ENCODE results near the gene PDE1A.

Gene PDE1A

GRCh38 chr2:182366628-182367027 is 60.2 kb downstream of the PDE1A start:
- no peak overlapping the region for H3K4me3 Mint-ChIP-seq
- H3K27ac Mint-ChIP-seq (ENCODE audit: low read depth) = no peak overlapping the region
- H3K27me3 Mint-ChIP-seq = no peaks in the 10 kb centered on the region
- ATAC-seq (replicated peaks; ENCODE audit: extremely low read depth, poor library complexity, severe bottlenecking) (no peak), DNase-seq (ENCODE audit: low spot score in 2 of 2) (no peak)
- H3K9me3 Mint-ChIP-seq = peaks cover 19% of the 10 kb centered on the region
- H3K4me1 Mint-ChIP-seq = no peaks in the 10 kb centered on the region
- H3K36me3 Mint-ChIP-seq (ENCODE audit: insufficient read depth) = no peaks in the 10 kb centered on the region

GRCh38 chr2:182365855-182366254 is 61.0 kb downstream of the PDE1A start:
- Mint-ChIP-seq H3K36me3 (ENCODE audit: insufficient read depth) (no peaks in the 10 kb centered on the region), H3K9me3 (peaks cover 19% of the 10 kb centered on the region), H3K4me1 (no peaks in the 10 kb centered on the region), H3K4me3 (no peak overlapping the region), H3K27ac (ENCODE audit: low read depth) (no peak overlapping the region), H3K27me3 (no peaks in the 10 kb centered on the region)
- DNase-seq (ENCODE audit: low spot score in 2 of 2) (no peak), ATAC-seq (replicated peaks; ENCODE audit: extremely low read depth, poor library complexity, severe bottlenecking) (no peak)

- H3K36me3 Mint-ChIP-seq (ENCODE audit: insufficient read depth) = no peaks in the 10 kb centered on the region
- H3K9me3 Mint-ChIP-seq = peaks cover 17% of the 10 kb centered on the region
- no peaks in the 10 kb centered on the region for H3K27me3 Mint-ChIP-seq
- no peaks in the 10 kb centered on the region for H3K4me1 Mint-ChIP-seq
- ATAC-seq (replicated peaks; ENCODE audit: extremely low read depth, poor library complexity, severe bottlenecking) = no peak
- H3K4me3 Mint-ChIP-seq = no peak overlapping the region
- H3K27ac Mint-ChIP-seq (ENCODE audit: low read depth) = no peak overlapping the region
- DNase-seq (ENCODE audit: low spot score in 2 of 2) = no peak
These were observed 65.4 kb downstream of the PDE1A start for GRCh38 chr2:182361477-182361876.

GRCh38 chr2:182360663-182361260 is 66.1 kb downstream of the PDE1A start:
- Mint-ChIP-seq H3K27me3 (no peaks in the 10 kb centered on the region), H3K27ac (ENCODE audit: low read depth) (no peak overlapping the region), H3K4me3 (no peak overlapping the region), H3K4me1 (no peaks in the 10 kb centered on the region), H3K9me3 (peaks cover 17% of the 10 kb centered on the region), H3K36me3 (ENCODE audit: insufficient read depth) (no peaks in the 10 kb centered on the region)
- DNase-seq (ENCODE audit: low spot score in 2 of 2) (no peak), ATAC-seq (replicated peaks; ENCODE audit: extremely low read depth, poor library complexity, severe bottlenecking) (no peak)

GRCh38 chr2:182359990-182360662 is 66.7 kb downstream of the PDE1A start:
- Mint-ChIP-seq H3K4me1 (no peaks in the 10 kb centered on the region), H3K4me3 (no peak overlapping the region), H3K9me3 (peaks cover 12% of the 10 kb centered on the region), H3K36me3 (ENCODE audit: insufficient read depth) (no peaks in the 10 kb centered on the region), H3K27ac (ENCODE audit: low read depth) (no peak overlapping the region), H3K27me3 (no peaks in the 10 kb centered on the region)
- ATAC-seq (replicated peaks; ENCODE audit: extremely low read depth, poor library complexity, severe bottlenecking) = no peak
- DNase-seq (ENCODE audit: low spot score in 2 of 2) = no peak

GRCh38 chr2:182359027-182359989 is 67.5 kb downstream of the PDE1A start:
- peaks cover 12% of the 10 kb centered on the region for H3K9me3 Mint-ChIP-seq
- no peaks in the 10 kb centered on the region for H3K27me3 Mint-ChIP-seq
- no peaks in the 10 kb centered on the region for H3K4me1 Mint-ChIP-seq
- H3K36me3 Mint-ChIP-seq (ENCODE audit: insufficient read depth) = no peaks in the 10 kb centered on the region
- no peak overlapping the region for H3K4me3 Mint-ChIP-seq
- ATAC-seq (replicated peaks; ENCODE audit: extremely low read depth, poor library complexity, severe bottlenecking) = no peak
- no peak for DNase-seq (ENCODE audit: low spot score in 2 of 2)
- H3K27ac Mint-ChIP-seq (ENCODE audit: low read depth) = no peak overlapping the region

GRCh38 chr2:182358601-182359000 is 68.2 kb downstream of the PDE1A start:
- DNase-seq (ENCODE audit: low spot score in 2 of 2) (no peak), ATAC-seq (replicated peaks; ENCODE audit: extremely low read depth, poor library complexity, severe bottlenecking) (no peak)
- H3K4me1 Mint-ChIP-seq = no peaks in the 10 kb centered on the region
- no peak overlapping the region for H3K27ac Mint-ChIP-seq (ENCODE audit: low read depth)
- H3K9me3 Mint-ChIP-seq = peaks cover 12% of the 10 kb centered on the region
- no peak overlapping the region for H3K4me3 Mint-ChIP-seq
- no peaks in the 10 kb centered on the region for H3K36me3 Mint-ChIP-seq (ENCODE audit: insufficient read depth)
- no peaks in the 10 kb centered on the region for H3K27me3 Mint-ChIP-seq

- no peaks in the 10 kb centered on the region for H3K4me1 Mint-ChIP-seq
- no peak overlapping the region for H3K27ac Mint-ChIP-seq (ENCODE audit: low read depth)
- DNase-seq (ENCODE audit: low spot score in 2 of 2) (no peak), ATAC-seq (replicated peaks; ENCODE audit: extremely low read depth, poor library complexity, severe bottlenecking) (no peak)
- no peaks in the 10 kb centered on the region for H3K36me3 Mint-ChIP-seq (ENCODE audit: insufficient read depth)
- H3K9me3 Mint-ChIP-seq = peaks cover 6% of the 10 kb centered on the region
- H3K4me3 Mint-ChIP-seq = no peak overlapping the region
- no peaks in the 10 kb centered on the region for H3K27me3 Mint-ChIP-seq
These were observed 71.0 kb downstream of the PDE1A start for GRCh38 chr2:182355815-182356214.

- Mint-ChIP-seq H3K36me3 (ENCODE audit: insufficient read depth) (no peaks in the 10 kb centered on the region), H3K27ac (ENCODE audit: low read depth) (no peak overlapping the region), H3K9me3 (no peaks in the 10 kb centered on the region), H3K4me1 (no peaks in the 10 kb centered on the region), H3K4me3 (no peak overlapping the region), H3K27me3 (no peaks in the 10 kb centered on the region)
- DNase-seq (ENCODE audit: low spot score in 2 of 2) = no peak
- ATAC-seq (replicated peaks; ENCODE audit: extremely low read depth, poor library complexity, severe bottlenecking) = no peak
These were observed 75.4 kb downstream of the PDE1A start for GRCh38 chr2:182351427-182351826.

GRCh38 chr2:182349268-182349667 is 77.6 kb downstream of the PDE1A start:
- no peaks in the 10 kb centered on the region for H3K4me1 Mint-ChIP-seq
- H3K27ac Mint-ChIP-seq (ENCODE audit: low read depth) = no peak overlapping the region
- ATAC-seq (replicated peaks; ENCODE audit: extremely low read depth, poor library complexity, severe bottlenecking) = no peak
- H3K9me3 Mint-ChIP-seq = no peaks in the 10 kb centered on the region
- DNase-seq (ENCODE audit: low spot score in 2 of 2) = no peak
- no peaks in the 10 kb centered on the region for H3K27me3 Mint-ChIP-seq
- H3K4me3 Mint-ChIP-seq = no peak overlapping the region
- no peaks in the 10 kb centered on the region for H3K36me3 Mint-ChIP-seq (ENCODE audit: insufficient read depth)

- Mint-ChIP-seq H3K36me3 (ENCODE audit: insufficient read depth) (no peaks in the 10 kb centered on the region), H3K4me1 (no peaks in the 10 kb centered on the region), H3K27me3 (no peaks in the 10 kb centered on the region), H3K4me3 (no peak overlapping the region), H3K9me3 (no peaks in the 10 kb centered on the region), H3K27ac (ENCODE audit: low read depth) (no peak overlapping the region)
- ATAC-seq (replicated peaks; ENCODE audit: extremely low read depth, poor library complexity, severe bottlenecking) (no peak), DNase-seq (ENCODE audit: low spot score in 2 of 2) (no peak)
These were observed 81.5 kb downstream of the PDE1A start for GRCh38 chr2:182345384-182345783.

GRCh38 chr2:182330451-182331305 is 96.2 kb downstream of the PDE1A start:
- Mint-ChIP-seq H3K4me3 (no peak overlapping the region), H3K27me3 (no peaks in the 10 kb centered on the region), H3K9me3 (peaks cover 23% of the 10 kb centered on the region), H3K4me1 (no peaks in the 10 kb centered on the region), H3K36me3 (ENCODE audit: insufficient read depth) (no peaks in the 10 kb centered on the region), H3K27ac (ENCODE audit: low read depth) (no peak overlapping the region)
- ATAC-seq (replicated peaks; ENCODE audit: extremely low read depth, poor library complexity, severe bottlenecking) (no peak), DNase-seq (ENCODE audit: low spot score in 2 of 2) (no peak)
